ENCODE measurements around the gene TAS1R1. TPM values are rescaled to one million over a fixed set of nuclear protein-coding genes. Genes with fewer than 3 reads are reported as not detected.

TAS1R1 gene
- polyA plus RNA-seq, 1 donor from 2014 or later = not detected

- TF ChIP-seq POLR2AphosphoS5 (IDR thresholded peaks at IDR 0.05) (no peak), EP300 (conservative IDR thresholded peaks at IDR 0.05; ENCODE audit: poor library complexity, severe bottlenecking) (no peak), RAD21 (conservative IDR thresholded peaks at IDR 0.05) (no peak), TAF1 (IDR thresholded peaks at IDR 0.05; ENCODE audit: low read depth) (no peak), SMC3 (conservative IDR thresholded peaks at IDR 0.05; ENCODE audit: poor library complexity) (no peak), EZH2 (IDR thresholded peaks at IDR 0.05; ENCODE audit: borderline replicate concordance, insufficient read depth, low read length, poor library complexity, severe bottlenecking) (no peak), MXI1 (conservative IDR thresholded peaks at IDR 0.05; ENCODE audit: poor library complexity, severe bottlenecking) (no peak)
- TF ChIP-seq, protein P1, sequence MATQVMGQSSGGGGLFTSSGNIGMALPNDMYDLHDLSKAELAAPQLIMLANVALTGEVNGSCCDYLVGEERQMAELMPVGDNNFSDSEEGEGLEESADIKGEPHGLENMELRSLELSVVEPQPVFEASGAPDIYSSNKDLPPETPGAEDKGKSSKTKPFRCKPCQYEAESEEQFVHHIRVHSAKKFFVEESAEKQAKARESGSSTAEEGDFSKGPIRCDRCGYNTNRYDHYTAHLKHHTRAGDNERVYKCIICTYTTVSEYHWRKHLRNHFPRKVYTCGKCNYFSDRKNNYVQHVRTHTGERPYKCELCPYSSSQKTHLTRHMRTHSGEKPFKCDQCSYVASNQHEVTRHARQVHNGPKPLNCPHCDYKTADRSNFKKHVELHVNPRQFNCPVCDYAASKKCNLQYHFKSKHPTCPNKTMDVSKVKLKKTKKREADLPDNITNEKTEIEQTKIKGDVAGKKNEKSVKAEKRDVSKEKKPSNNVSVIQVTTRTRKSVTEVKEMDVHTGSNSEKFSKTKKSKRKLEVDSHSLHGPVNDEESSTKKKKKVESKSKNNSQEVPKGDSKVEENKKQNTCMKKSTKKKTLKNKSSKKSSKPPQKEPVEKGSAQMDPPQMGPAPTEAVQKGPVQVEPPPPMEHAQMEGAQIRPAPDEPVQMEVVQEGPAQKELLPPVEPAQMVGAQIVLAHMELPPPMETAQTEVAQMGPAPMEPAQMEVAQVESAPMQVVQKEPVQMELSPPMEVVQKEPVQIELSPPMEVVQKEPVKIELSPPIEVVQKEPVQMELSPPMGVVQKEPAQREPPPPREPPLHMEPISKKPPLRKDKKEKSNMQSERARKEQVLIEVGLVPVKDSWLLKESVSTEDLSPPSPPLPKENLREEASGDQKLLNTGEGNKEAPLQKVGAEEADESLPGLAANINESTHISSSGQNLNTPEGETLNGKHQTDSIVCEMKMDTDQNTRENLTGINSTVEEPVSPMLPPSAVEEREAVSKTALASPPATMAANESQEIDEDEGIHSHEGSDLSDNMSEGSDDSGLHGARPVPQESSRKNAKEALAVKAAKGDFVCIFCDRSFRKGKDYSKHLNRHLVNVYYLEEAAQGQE (IDR thresholded peaks at IDR 0.05; ENCODE audit: borderline replicate concordance) = no peak
- TF ChIP-seq, protein P2, sequence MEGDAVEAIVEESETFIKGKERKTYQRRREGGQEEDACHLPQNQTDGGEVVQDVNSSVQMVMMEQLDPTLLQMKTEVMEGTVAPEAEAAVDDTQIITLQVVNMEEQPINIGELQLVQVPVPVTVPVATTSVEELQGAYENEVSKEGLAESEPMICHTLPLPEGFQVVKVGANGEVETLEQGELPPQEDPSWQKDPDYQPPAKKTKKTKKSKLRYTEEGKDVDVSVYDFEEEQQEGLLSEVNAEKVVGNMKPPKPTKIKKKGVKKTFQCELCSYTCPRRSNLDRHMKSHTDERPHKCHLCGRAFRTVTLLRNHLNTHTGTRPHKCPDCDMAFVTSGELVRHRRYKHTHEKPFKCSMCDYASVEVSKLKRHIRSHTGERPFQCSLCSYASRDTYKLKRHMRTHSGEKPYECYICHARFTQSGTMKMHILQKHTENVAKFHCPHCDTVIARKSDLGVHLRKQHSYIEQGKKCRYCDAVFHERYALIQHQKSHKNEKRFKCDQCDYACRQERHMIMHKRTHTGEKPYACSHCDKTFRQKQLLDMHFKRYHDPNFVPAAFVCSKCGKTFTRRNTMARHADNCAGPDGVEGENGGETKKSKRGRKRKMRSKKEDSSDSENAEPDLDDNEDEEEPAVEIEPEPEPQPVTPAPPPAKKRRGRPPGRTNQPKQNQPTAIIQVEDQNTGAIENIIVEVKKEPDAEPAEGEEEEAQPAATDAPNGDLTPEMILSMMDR (IDR thresholded peaks at IDR 0.05; ENCODE audit: poor library complexity, severe bottlenecking) = no peak
- Histone ChIP-seq H4K20me1 (ENCODE audit: insufficient read depth) (no peaks in the 10 kb centered on the region), H3F3A (ENCODE audit: insufficient read depth, low read length, poor library complexity, severe bottlenecking) (no peaks in the 10 kb centered on the region), H3K27ac (ENCODE audit: low read length) (no peak overlapping the region), H3K9ac (ENCODE audit: low read length) (no peak overlapping the region), H3K4me2 (ENCODE audit: low read length) (no peak overlapping the region), H3K9me3 (ENCODE audit: low read length) (no peaks in the 10 kb centered on the region), H3K79me2 (replicated peaks; ENCODE audit: insufficient read depth, low read length) (no peaks in the 10 kb centered on the region), H3K4me3 (ENCODE audit: low read length) (no peak overlapping the region), H3K9me2 (ENCODE audit: insufficient read depth, low read length) (no peaks in the 10 kb centered on the region), H3K36me3 (ENCODE audit: insufficient read depth, low read length) (no peaks in the 10 kb centered on the region), H3K27me3 (ENCODE audit: insufficient read depth, low read depth, low read length) (no peaks in the 10 kb centered on the region), H2AFZ (ENCODE audit: low read depth, low read length) (no peak overlapping the region)
Observed at GRCh38 chr1:6591644-6592043, 36.5 kb downstream of the TAS1R1 start.

GRCh38 chr1:6592441-6592840 is 37.3 kb downstream of the TAS1R1 start:
- Histone ChIP-seq H3K9ac (ENCODE audit: low read length) (no peak overlapping the region), H3K9me3 (ENCODE audit: low read length) (no peaks in the 10 kb centered on the region), H3K9me2 (ENCODE audit: insufficient read depth, low read length) (no peaks in the 10 kb centered on the region), H3K4me2 (ENCODE audit: low read length) (no peak overlapping the region), H4K20me1 (ENCODE audit: insufficient read depth) (no peaks in the 10 kb centered on the region), H3K4me3 (ENCODE audit: low read length) (no peak overlapping the region), H3K79me2 (replicated peaks; ENCODE audit: insufficient read depth, low read length) (no peaks in the 10 kb centered on the region), H2AFZ (ENCODE audit: low read depth, low read length) (no peak overlapping the region), H3K27me3 (ENCODE audit: insufficient read depth, low read depth, low read length) (no peaks in the 10 kb centered on the region), H3K27ac (ENCODE audit: low read length) (no peak overlapping the region), H3F3A (ENCODE audit: insufficient read depth, low read length, poor library complexity, severe bottlenecking) (no peaks in the 10 kb centered on the region), H3K36me3 (ENCODE audit: insufficient read depth, low read length) (no peaks in the 10 kb centered on the region)
- no peak for TF ChIP-seq SMC3 (conservative IDR thresholded peaks at IDR 0.05; ENCODE audit: poor library complexity)
- TF ChIP-seq, protein P1 (IDR thresholded peaks at IDR 0.05; ENCODE audit: borderline replicate concordance) = no peak
- TF ChIP-seq EP300 (conservative IDR thresholded peaks at IDR 0.05; ENCODE audit: poor library complexity, severe bottlenecking) = no peak
- TF ChIP-seq TAF1 (IDR thresholded peaks at IDR 0.05; ENCODE audit: low read depth) = no peak
- no peak for TF ChIP-seq RAD21 (conservative IDR thresholded peaks at IDR 0.05)
- TF ChIP-seq, protein P2 (IDR thresholded peaks at IDR 0.05; ENCODE audit: poor library complexity, severe bottlenecking) = no peak
- no peak for TF ChIP-seq POLR2AphosphoS5 (IDR thresholded peaks at IDR 0.05)
- TF ChIP-seq EZH2 (IDR thresholded peaks at IDR 0.05; ENCODE audit: borderline replicate concordance, insufficient read depth, low read length, poor library complexity, severe bottlenecking) = no peak
- no peak for TF ChIP-seq MXI1 (conservative IDR thresholded peaks at IDR 0.05; ENCODE audit: poor library complexity, severe bottlenecking)

Data from neural cell (in vitro differentiated cells).